ENCODE data around the gene HTT.

The HTT gene

DNA sequence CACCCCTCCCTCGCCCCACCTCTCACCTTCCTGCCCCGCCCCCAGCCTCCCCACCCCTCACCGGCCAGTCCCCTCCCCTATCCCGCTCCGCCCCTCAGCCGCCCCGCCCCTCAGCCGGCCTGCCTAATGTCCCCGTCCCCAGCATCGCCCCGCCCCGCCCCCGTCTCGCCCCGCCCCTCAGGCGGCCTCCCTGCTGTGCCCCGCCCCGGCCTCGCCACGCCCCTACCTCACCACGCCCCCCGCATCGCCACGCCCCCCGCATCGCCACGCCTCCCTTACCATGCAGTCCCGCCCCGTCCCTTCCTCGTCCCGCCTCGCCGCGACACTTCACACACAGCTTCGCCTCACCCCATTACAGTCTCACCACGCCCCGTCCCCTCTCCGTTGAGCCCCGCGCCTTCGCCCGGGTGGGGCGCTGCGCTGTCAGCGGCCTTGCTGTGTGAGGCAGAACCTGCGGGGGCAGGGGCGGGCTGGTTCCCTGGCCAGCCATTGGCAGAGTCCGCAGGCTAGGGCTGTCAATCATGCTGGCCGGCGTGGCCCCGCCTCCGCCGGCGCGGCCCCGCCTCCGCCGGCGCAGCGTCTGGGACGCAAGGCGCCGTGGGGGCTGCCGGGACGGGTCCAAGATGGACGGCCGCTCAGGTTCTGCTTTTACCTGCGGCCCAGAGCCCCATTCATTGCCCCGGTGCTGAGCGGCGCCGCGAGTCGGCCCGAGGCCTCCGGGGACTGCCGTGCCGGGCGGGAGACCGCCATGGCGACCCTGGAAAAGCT, at the start of gene HTT, which contains the start of gene HTT-AS:
HTT (plus strand) TSS at position 604 of the 768 bp plus-strand sequence; CDS start at position 749, 145 bp downstream.
HTT-AS (minus strand) TSS at position 461 of the 768 bp plus-strand sequence.
- ATAC-seq (peak; percentile 92), DNase-seq (ENCODE audit: low spot score in 2 of 2) (peak; percentile 92 to 98)
- peaks cover 23% of the 10 kb centered on the region for H3K4me1 Mint-ChIP-seq
- H3K36me3 Mint-ChIP-seq, result peaks cover 11% of the 10 kb centered on the region
- no peaks in the 10 kb centered on the region for H3K9me3 Mint-ChIP-seq
- peak within 1 kb of the TSS; percentile 96 for H3K27ac Mint-ChIP-seq
- H3K4me3 Mint-ChIP-seq, result peak within 1 kb of the TSS; percentile 91

DNA sequence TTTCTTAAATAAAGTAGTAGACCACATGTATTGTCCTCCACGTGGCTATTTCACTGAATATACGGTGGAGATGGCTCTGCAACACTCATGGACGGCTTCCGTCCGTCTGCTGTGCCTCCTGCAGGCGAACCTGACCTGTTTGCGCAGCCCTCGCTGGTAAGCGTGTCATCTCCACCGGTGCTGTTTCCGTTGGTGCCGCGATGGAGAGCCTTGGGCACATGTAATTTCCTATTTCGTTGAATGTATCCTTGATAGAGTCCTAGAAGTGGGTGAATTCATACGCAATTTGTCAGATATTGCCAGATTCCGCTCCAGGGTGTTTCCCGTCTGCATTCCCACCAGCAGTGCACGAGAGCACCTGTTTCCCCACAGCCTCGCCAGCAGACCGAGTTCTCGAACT, 48.6 kb upstream of the HTT start:
- H3K9me3 Mint-ChIP-seq, result peaks cover 7% of the 10 kb centered on the region
- no peaks in the 10 kb centered on the region for H3K36me3 Mint-ChIP-seq
- ATAC-seq (no peak), DNase-seq (ENCODE audit: low spot score in 2 of 2) (no peak)
- no peak overlapping the region for H3K27ac Mint-ChIP-seq
- peaks cover 7% of the 10 kb centered on the region for H3K4me1 Mint-ChIP-seq
- no peak overlapping the region for H3K4me3 Mint-ChIP-seq

DNA sequence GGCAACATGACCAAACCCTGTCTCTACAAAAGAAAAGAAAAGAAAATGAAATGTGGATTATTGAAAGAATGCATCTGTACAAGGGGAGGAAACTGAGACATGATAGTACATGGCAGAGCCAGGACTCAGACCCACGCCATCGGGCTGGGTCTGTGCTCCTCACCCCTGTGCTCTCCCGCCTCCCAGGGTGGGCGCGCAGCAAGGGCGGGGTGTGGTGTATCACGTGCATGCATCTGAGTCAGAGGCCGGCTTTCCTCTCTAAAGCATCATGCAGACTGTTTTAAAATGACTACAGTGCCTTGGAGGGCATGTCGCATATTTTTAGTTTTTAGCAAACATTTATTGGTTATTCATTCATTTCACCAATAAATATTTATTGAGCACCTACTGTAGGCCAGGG, 47.9 kb upstream of the HTT start:
- ATAC-seq, result no peak
- Mint-ChIP-seq H3K36me3 (no peaks in the 10 kb centered on the region), H3K9me3 (peaks cover 7% of the 10 kb centered on the region), H3K27ac (no peak overlapping the region), H3K4me3 (no peak overlapping the region), H3K4me1 (peaks cover under 1% of the 10 kb centered on the region)
- DNase-seq (ENCODE audit: low spot score in 2 of 2), result no peak

DNA sequence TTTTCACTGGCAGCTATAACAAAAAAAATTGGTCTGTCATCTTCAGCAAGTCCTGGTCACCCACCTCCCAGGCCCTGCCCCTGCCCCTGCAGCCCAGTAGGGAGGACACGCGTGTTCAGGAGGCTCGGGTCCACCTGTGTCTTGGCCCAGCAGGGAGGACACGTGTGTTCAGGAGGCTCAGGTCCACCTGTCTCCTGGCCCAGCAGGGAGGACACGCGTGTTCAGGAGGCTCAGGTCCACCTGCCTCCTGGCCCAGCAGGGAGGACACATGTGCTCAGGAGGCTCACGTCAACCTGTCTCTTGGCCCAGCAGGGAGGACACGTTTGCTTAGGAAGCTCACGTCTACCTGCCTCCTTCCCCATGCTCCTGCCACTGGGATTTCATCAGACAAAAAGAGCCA, 45.0 kb upstream of the HTT start:
- ATAC-seq, result no peak
- no peak overlapping the region for H3K4me3 Mint-ChIP-seq
- H3K9me3 Mint-ChIP-seq, result no peaks in the 10 kb centered on the region
- no peaks in the 10 kb centered on the region for H3K4me1 Mint-ChIP-seq
- no peak for DNase-seq (ENCODE audit: low spot score in 2 of 2)
- no peak overlapping the region for H3K27ac Mint-ChIP-seq
- no peaks in the 10 kb centered on the region for H3K36me3 Mint-ChIP-seq

DNA sequence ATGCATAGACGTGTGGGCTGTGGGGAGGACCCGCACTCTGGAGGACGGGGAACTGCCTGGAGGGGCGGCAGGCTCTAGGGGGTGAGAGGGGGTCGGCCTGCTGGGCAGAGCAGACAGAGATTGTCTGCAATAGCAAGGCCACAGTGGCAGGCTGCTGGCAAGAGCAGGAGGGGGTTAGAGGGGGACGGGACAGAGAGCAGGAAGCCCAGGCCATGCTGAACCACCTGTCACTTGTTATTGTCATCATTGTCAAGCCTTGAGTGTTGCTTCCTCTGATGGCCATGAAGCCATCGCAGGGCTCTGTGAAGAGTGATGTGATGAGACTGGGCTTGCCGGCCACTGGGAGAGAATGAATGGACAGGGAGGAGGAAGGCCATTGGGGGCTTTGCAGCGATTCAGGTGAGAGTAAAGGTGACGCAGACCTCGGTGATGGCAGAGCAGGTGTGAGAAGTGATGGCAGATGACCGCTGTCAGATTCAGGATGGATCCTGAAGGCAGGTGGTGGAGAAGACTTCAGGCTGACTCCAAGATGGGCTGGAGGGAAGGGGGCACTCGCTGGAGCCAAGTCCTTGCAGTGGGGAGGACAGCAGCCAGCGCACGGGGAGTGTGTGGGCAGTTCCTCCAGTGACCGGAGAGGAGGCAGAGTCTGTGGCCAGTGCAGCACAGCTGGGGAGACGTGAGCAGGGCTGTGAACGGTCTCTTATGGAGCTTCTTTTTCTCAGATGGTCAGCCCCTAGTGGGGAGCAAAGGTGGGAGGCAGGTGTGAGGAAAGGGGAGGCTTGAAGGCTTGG, 43.7 kb upstream of the HTT start:
- no peak overlapping the region for H3K4me3 Mint-ChIP-seq
- no peak for ATAC-seq
- no peaks in the 10 kb centered on the region for H3K36me3 Mint-ChIP-seq
- no peaks in the 10 kb centered on the region for H3K4me1 Mint-ChIP-seq
- DNase-seq (ENCODE audit: low spot score in 2 of 2), result no peak
- peak overlapping the region; percentile 77 for H3K27ac Mint-ChIP-seq
- H3K9me3 Mint-ChIP-seq, result no peaks in the 10 kb centered on the region

DNA sequence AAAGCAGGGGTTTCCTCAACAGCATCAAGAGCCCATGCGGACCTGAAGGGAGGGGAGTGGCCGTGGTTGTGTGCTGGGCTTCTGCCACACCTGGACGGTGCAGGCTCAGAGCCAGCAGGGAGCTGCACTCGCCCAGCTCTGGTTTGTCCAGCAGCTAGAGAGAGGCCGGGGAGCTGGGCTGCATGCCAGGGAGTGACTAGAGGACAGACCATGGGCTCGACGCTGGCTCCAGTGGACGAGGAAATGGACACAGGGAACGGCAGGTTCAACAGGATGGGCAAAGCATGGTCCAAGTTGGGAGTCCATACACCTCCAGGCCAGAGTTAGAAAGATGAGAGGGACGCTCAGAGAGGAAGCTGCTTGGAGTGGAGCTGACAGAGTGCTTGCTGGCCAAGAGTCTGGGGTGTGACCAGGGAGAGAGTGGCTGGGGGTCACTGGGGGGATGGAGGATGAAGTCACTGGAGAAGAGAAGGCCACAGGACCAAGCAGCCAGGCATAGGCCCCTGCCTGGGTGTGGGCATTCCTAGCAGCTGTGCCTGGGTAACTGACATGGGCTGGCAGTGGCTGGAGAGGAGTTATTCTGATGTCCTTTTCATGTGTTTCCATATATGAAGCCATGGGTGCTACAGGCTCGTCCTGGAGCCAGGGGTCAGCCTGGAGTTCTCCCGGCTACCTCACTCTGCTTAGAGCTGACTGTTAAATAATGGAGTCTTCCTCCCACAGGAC, 43.0 kb upstream of the HTT start:
- ATAC-seq (no peak), DNase-seq (ENCODE audit: low spot score in 2 of 2) (no peak)
- H3K4me3 Mint-ChIP-seq, result no peak overlapping the region
- no peak overlapping the region for H3K27ac Mint-ChIP-seq
- no peaks in the 10 kb centered on the region for H3K9me3 Mint-ChIP-seq
- no peaks in the 10 kb centered on the region for H3K36me3 Mint-ChIP-seq
- H3K4me1 Mint-ChIP-seq, result no peaks in the 10 kb centered on the region

DNA sequence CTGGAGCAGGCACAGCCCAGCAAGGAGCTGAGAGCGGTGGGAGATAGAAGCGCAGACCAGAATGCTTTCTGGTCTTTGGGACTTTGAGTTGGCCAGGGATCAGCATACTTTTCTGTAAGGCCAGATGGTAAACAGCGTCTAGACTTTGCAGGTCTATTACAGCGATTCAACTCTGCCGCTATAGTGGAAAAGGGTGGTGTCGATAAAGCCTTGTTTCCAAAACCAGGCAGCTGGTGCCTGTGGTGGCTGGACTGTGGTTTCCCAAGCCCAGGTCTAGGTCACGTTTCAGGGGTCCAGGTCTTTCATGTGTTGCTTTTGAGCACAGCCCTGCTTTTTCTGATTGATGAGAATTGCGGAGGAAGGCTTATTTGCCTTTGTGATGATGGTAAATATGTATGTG, 40.2 kb upstream of the HTT start:
- Mint-ChIP-seq H3K36me3 (no peaks in the 10 kb centered on the region), H3K27ac (no peak overlapping the region), H3K4me3 (no peak overlapping the region), H3K9me3 (no peaks in the 10 kb centered on the region), H3K4me1 (peaks cover 17% of the 10 kb centered on the region)
- ATAC-seq, result no peak
- no peak for DNase-seq (ENCODE audit: low spot score in 2 of 2)

DNA sequence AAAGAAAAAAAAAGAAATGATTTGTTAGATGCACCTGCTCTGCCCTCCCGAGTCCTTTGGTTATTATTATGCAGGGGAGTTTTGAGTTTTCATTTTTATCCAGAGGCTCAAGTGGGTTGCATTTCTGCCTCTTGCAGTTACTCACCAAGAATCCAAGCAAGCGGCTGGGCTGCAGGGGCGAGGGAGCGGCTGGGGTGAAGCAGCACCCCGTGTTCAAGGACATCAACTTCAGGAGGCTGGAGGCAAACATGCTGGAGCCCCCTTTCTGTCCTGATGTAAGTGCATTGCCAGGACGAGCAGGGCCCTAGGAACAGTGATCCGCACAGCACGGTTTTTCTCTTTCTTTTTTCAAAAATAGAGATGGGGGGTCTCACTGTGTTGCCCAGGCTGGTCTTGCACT, 39.2 kb upstream of the HTT start:
- Mint-ChIP-seq H3K4me1 (peaks cover 17% of the 10 kb centered on the region), H3K4me3 (no peak overlapping the region), H3K9me3 (no peaks in the 10 kb centered on the region), H3K27ac (no peak overlapping the region), H3K36me3 (no peaks in the 10 kb centered on the region)
- no peak for DNase-seq (ENCODE audit: low spot score in 2 of 2)
- no peak for ATAC-seq

DNA sequence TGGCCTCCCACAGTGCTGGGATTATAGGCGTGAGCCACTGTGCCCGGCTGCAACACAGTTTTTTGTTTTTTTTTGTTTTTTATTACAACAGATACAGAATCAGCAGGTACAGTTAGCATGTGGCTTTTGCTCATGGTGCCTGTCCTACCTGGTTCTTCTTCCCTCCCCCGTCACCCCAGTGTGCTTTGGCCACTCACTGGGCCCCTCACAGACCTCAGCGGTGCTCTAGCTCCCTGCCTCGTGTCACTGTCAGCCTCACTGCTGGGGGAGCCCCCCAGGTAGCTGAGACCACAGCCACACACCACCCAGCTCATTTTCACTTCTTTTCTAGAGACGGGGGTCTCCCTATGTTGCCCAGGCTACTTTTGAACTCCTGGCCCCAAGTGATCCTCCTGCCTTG, 38.8 kb upstream of the HTT start:
- no peak for DNase-seq (ENCODE audit: low spot score in 2 of 2)
- Mint-ChIP-seq H3K27ac (no peak overlapping the region), H3K4me3 (no peak overlapping the region), H3K9me3 (no peaks in the 10 kb centered on the region), H3K36me3 (no peaks in the 10 kb centered on the region), H3K4me1 (peaks cover 17% of the 10 kb centered on the region)
- no peak for ATAC-seq

DNA sequence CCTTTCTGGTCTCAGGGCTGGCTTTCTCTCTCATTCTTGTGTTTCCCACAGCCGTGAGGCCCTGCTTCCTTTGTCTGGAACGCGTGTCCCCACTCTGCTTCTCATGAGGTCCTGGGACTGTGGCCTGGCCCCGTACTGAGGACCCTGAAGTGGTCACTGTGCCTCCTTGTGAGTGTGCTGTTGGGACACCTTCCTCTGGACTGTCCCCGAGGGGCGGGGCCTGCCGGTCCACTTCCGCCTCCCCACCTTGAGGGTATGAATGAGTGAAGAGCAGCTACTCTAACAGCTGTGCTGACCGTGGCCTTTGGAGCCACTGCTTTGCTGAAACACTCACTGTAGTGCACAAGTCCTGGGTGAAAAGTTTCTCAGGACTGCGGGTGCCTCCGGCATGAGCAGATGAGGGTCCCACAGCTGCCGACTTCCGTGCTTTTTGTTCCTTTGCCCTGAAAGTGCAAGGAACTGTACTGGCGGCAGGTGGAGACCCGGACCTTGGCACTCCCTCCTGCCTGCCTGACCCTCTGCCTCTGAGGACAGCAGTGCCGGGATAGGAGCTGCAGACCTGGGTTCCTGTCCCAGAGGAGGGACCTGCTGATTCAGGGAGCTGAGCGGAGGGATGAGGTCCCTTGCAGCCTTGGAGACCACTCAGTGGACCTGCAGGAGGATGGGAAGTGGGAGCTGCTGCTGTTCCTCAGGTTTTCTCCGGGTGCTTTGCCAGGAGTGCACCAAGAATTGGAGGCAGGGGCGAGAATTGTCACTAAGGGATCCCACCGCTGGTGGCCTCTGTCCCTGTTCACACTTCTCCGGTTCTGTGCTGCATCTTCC, 38.1 kb upstream of the HTT start:
- DNase-seq (ENCODE audit: low spot score in 2 of 2) (no peak), ATAC-seq (no peak)
- Mint-ChIP-seq H3K4me1 (peaks cover 17% of the 10 kb centered on the region), H3K36me3 (no peaks in the 10 kb centered on the region), H3K4me3 (no peak overlapping the region), H3K27ac (no peak overlapping the region), H3K9me3 (no peaks in the 10 kb centered on the region)

DNA sequence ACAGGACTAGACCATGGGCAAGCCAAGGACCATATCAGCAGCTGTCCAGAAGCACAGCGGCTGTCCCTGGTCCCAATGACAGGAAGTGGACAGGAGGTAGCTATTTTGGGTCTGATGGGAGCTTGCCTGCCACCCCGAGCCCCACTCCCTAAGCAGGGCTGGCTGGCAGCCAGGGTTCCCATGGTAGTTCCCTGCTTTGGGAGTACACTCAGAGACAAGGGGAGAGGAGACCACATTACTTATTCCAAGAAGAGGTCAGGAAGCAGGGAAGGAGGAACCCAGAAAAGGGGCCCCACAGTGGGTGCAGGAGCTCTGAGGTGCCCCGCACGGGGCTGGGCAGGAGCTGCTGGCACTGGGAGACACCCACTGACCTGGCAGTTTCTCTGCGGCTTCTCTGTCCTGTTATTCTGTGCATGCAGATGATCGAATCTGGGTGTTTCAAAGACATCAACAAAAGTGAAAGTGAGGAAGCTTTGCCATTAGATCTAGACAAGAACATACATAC, 36.5 kb upstream of the HTT start:
- no peaks in the 10 kb centered on the region for H3K36me3 Mint-ChIP-seq
- no peak overlapping the region for H3K27ac Mint-ChIP-seq
- H3K9me3 Mint-ChIP-seq, result no peaks in the 10 kb centered on the region
- no peak for ATAC-seq
- DNase-seq (ENCODE audit: low spot score in 2 of 2), result no peak
- peaks cover 25% of the 10 kb centered on the region for H3K4me1 Mint-ChIP-seq
- H3K4me3 Mint-ChIP-seq, result peak overlapping the region; percentile 44

DNA sequence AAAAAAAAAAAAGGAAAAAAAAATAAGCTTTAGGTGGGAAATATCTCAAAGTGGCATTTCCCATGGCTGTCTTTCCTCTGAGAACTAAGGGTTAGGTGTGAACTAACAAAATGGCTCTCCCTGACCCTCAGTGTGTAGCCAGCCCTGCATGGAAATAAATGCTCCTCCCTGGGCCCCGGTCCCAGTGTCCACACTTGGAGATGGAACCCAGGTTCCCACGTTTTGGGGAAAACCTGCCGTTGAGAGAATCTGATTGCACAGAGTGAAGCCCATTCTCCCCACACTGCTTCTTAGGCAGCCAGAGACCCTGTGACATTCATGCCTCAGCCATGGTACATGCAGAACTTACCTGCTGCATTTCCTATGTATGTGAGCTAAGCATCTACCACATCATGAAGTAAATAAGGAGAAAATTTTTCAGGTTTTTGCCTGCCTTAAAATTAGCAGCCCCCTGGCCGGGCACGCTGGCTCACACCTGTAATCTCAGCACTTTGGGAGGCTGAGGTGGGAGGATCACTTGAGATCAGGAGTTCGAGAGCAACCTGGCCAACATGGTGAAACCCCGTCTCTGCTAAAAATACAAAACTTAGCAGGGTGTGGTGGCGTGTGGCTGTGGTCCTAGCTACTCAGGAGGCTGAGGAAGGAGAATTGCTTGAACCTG, 34.6 kb upstream of the HTT start:
- Mint-ChIP-seq H3K9me3 (no peaks in the 10 kb centered on the region), H3K36me3 (no peaks in the 10 kb centered on the region), H3K4me1 (peaks cover 29% of the 10 kb centered on the region), H3K4me3 (peak overlapping the region; percentile 77), H3K27ac (no peak overlapping the region)
- DNase-seq (ENCODE audit: low spot score in 2 of 2) (no peak), ATAC-seq (no peak)

DNA sequence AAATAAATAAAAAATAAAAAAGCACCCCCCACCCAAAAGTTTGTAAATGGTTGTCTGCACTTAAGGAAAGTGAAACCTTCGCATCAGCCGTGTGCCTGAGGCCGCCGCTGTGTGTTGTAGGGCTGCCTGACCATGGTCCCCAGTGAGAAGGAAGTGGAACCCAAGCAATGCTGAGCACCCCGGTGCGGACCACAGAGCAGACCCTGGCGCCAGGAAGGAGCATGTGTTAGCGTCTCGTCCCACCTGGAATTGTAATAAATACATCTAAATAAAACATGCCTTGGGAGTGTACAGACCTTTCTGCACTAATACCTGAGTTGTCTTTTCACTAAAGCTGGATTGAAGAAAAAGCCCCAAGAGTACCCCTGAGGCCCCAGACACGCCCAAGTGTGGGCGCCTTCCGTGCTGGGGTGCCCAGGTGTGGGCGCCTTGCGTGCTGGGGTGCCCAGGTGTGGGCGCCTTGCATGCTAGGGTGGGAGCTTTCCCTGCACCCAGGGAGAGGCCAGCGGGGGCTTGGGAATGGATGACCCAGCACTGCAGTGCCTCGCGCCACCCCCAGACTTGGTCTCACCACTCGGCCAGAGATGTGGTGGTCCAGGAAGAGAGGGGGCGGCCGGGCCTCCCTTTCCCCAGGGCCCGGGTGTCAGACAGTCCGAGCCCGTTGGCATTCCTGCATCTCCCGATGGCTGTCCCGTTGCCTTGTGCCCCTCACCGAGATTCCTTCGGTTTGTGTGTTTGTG, 33.9 kb upstream of the HTT start:
- Mint-ChIP-seq H3K9me3 (no peaks in the 10 kb centered on the region), H3K27ac (peak overlapping the region; percentile 83), H3K4me3 (peak overlapping the region; percentile 77), H3K4me1 (peaks cover 37% of the 10 kb centered on the region), H3K36me3 (peaks cover 4% of the 10 kb centered on the region)
- DNase-seq (ENCODE audit: low spot score in 2 of 2) (no peak), ATAC-seq (no peak)
